Dedifferentiated amniotic fluid mesenchymal stem cell (primary cell): Measurements from ENCODE around the gene TNPO1.

ENCODE experiments used
- DNase-seq: peaks from one replicate; pipeline ENCODE4 v3.0.0-alpha.2; 2016; ENCODE audit errors: extremely low spot score

The TNPO1 gene

DNA sequence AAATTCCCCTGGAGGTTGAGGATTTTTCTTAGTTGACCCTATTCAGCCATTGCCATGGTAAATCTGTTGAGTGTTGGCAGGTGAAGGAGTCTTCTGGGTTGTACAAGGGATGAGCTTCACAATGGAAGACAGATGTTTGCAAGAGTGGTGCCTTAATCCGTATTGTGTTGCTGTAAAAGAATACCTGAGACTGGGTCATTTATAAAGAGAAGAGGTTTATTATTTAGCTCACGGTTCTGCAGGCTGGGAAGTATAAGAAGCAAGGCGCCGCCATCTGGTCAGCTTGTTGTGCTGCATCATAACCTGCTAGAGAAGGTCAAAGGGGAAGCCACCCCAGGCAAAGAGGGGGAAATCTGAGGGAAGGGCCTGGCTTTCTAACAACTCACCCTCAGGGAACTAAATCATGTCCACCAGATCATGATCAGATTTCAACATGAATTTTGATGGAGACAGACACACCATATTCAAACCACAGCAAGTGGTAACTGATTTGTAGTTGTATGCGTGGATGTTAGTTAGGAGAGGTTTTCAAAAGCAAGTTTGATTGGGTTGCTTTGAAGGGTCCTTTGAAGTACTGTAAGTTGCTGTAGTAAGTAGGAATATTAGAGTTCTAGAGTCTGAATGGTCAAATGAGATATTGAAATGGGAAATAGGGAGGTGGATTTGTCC is 2.5 kb downstream of the TNPO1 start:
- DNase-seq = peak; percentile 57

DNA sequence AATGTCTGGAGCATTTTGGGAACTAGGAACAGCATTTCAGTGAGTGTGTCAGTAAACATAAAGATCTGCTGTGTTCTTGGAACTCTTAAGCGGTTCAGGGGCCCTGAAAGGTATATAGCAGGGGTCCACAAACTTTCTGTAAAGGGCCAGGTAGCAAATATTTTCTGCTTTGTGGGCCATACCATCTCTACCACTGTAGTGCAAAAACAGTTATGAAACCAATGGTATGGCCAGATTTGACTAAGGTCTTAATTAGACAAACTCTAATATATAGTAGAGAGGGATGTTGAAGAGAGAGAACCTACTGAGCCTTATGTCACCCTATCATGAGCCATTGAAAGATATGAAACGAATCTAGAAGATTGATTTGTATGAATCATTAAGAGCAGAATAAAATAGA is 5.3 kb downstream of the TNPO1 start:
- DNase-seq = no peak

- no peak for DNase-seq
These were observed 6.5 kb downstream of the TNPO1 start for GRCh38 chr5:72822944-72823343.

DNA sequence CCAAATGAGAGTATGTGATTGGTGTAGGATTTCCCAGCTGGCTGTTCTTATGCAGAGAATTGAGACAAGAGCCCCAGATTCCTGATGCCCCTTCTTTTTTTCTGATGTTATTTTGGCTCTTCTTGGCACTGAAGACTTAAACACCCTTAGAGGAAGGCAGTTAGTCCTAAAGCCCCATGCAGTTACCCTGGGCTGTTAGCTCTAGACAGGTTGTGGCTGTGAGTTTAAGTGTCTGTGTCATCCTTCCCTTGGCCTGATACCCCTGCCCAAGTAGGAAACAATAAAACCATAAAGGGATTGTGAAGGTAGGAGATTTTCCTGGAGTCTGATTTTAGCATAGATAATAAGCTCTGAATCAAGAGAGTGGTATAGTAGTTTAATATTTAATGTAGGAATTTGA is 13.2 kb downstream of the TNPO1 start:
- no peak for DNase-seq

DNA sequence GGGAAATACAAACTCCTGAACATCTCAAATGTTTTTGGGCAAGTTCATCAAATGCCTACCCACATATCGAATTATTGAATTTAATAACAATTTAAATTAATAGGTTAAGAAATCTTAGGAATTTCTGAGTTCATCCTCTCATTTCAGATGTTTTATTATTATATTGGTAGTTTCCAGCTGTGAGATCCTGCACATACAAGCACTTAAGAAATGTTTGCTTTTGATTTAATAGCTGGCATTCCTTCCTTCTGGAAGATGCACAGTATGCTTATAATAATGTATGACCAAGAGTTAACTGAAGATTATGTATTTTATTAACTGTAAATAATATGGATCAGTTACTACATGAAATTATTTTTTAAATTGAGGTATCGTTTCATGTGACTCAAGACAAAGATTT is 13.9 kb downstream of the TNPO1 start:
- no peak for DNase-seq

- no peak for DNase-seq
These were observed 15.2 kb downstream of the TNPO1 start for GRCh38 chr5:72831685-72832084.

DNA sequence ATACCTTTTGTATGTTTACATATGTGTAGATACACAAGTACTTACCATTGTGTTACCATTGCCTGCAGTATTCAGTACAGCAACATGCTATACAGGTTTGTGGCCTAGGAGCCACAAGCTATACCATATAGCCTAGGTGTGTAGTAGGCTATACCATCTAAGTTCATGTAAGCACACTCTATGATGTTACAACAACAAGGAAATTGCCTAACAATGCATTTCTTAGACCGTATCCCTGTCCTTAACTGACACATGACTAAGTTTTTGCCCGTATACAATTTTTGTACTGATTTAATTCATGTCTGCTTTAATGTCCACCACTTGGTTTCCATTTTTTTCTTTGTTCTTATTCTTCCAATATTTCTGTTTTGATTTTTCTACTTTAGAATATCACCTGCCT is 18.5 kb downstream of the TNPO1 start:
- DNase-seq = no peak

- DNase-seq = no peak
These were observed 19.2 kb downstream of the TNPO1 start for GRCh38 chr5:72835633-72836032.

GRCh38 chr5:72836810-72837209 is 20.3 kb downstream of the TNPO1 start:
- no peak for DNase-seq

DNA sequence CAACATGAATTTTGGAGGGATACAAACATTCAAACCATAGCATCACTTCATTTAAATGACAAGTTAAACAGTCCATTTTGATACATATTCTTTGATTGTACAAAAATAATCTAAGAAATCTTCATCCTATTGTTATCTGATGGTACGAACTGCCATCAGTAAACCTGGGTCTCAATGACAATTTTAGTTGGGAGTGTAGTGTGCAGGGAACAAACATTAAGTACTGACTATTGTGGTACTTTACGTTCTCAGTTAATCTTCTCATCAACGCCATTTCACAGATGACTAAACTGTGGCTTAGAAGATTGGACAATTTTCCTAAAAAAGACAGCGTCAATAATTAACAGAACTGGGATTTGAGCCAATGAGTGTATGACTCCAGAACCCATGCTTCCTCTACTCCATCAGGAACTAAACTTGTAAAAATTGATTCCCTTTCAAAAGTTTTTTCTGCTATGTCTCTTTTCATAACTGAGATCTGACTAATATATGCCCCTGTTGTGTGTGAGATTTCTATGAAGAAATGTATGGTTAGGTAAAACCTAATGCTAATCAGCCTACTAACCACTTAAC is 21.1 kb downstream of the TNPO1 start:
- no peak for DNase-seq

GRCh38 chr5:72840041-72840440 is 23.6 kb downstream of the TNPO1 start:
- DNase-seq = no peak

- DNase-seq = peak; percentile 60
These were observed 25.5 kb downstream of the TNPO1 start for GRCh38 chr5:72841756-72842535.

DNA sequence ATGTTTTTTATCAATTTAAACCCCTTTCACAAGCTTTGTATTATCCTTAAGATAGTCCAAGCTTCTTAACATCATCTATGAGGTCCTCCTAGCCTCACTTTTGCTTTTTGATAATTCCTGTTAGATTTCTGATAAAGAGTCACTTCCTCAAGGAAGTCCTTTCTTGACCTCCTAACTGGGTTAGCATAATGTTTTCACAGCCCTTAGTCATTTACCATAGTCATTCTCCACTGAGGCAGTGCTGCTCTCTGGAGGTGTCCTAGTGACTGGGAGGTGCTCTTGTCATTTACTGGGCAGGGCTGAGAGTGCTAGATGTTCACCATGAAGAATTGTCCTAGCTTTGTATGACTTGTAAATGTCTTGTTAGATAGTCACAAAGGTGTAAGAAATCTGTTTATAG is 26.4 kb downstream of the TNPO1 start:
- DNase-seq = no peak

- DNase-seq = no peak
These were observed 27.8 kb downstream of the TNPO1 start for GRCh38 chr5:72844218-72844603.

DNA sequence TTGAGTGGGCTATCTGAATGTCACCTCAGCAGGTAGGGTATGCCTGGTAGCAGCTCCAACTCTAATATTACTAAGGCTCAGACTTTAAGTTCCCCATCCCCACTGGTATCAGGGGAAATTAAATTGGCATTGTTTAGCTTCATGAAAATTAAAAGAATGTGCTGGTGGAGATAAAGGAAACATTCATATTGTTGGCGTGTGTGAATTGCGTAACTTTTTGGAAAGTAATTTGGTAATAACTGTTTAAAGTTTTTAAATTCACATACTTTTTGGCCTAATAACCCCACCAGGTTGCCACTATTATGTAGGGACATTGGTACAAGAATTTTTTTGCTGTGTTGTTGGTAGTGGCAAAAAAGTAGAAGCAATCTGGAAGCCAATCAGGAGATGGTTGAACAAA is 29.4 kb downstream of the TNPO1 start:
- no peak for DNase-seq

DNA sequence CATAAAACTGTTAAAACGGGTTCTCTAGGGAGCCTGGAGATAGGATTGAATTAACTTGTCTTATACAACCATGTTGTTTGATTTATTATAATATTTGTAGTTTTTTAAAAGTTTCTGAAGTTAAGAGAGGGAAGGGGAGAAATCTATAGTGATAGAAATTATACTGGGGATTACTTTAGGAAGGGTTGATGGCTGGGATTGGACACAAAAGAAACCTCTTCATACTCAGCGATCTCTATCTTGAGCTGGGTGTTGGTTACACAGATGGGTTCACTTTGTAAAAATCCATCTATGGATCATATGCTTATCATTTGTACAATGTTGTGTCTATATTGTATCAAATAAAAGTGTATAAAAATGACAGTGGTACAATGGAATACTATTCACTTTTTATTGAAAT is 30.0 kb downstream of the TNPO1 start:
- DNase-seq = no peak

- no peak for DNase-seq
These were observed 31.0 kb downstream of the TNPO1 start for GRCh38 chr5:72847439-72847838.

- peak; percentile 90 for DNase-seq
These were observed 31.6 kb downstream of the TNPO1 start for GRCh38 chr5:72847989-72848473.

DNA sequence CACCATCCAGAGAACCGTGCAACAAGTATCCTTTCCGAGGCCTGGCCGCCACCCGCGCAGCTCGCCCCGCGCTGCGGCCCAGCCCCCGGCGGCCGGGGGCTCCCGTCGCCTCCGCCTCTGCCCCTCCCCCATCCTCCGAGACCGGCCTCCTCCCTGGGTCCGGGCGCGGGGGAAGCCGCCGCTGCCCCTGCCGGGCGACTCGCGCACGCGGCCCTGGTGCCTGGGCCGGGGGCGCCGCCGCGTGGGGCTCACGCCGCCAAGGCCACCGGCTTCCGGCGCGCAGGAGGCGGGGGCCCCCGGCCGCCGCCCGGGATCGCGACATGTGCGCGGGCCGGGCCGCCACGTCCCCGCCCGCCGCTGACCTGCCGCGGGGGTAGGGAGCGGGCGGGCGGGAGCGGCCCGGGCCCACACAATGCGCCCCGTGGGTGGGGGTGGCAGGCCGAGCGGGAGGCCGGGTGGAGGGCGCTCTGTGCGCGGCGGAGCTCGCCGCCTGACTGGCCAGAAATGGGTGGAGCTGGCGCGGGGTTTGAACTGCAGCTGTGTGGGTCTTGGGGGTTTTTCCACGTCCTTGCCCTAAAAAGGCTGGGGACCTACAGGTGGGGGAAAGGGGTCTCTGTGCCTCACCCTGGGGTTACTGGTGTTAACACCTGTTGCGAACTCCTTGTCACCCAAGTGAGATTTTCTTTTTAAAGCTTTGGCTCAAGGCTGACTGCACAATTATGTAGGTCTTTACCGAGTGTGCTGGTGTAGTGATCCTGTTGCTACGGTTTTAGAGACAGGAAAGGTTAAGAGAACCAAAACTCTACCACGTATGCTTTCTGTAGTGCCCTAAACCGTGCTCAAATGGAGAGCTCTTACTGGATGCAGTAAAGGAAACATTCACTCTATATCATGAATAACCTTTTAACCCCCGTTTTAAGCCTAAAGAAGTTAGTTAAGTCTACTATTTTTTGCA is 32.3 kb downstream of the TNPO1 start:
- peak; percentile 31 for DNase-seq

GRCh38 chr5:72849546-72849945 is 33.1 kb downstream of the TNPO1 start:
- no peak for DNase-seq

DNA sequence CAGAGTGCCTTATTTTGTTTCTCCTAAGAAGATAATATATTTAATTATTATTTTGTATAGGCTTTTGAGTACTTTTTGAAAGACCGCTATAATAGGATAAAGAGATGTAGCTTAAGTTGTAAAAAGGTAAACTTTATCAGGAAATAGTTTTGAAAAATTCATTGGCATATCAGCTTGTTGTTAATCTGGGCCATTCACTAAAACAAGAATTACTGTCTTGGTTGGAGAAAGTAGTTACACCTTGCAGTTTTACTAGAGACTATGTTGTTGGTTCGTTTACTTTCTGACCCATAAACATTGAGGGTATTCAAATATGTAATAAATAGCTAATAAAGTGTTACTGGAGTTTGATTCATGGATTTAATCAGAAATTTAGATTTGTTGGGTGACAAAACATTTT is 33.7 kb downstream of the TNPO1 start:
- no peak for DNase-seq

DNA sequence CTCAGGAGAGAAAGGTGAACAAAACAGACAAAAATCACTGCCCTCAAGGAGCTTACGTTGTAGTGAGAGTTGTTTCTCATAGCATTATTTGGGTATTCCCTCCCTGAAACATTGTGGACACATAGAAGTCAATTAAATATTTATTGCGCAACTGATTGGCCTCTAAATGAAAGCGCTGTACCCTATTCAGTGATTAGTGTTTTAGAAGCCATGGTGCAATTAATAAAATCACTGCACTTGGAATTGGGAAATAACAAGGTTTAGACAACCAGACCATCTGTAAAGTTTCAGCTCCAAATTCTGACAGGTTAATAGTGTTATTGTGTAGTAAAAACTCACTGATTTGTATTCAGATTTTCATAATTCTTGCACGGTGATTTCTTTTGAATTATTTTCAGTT is 35.9 kb downstream of the TNPO1 start:
- DNase-seq = no peak
